Hepatocyte (in vitro differentiated cells): Measurements from ENCODE around the gene RTN3. TPM values are rescaled to one million over a fixed set of nuclear protein-coding genes. Genes with fewer than 3 reads are reported as not detected.

Experiments used
- DNase-seq: peaks from one replicate; pipeline ENCODE4 v3.0.0-alpha.2; 2016; ENCODE audit warnings: low spot score
- H2AFZ ChIP-seq: fragments of 200-600 bp; sonication (generic); 2 replicates; pipeline ENCODE4 v1.6.0; 2016; ENCODE audit warnings: antibody characterized with exemption, mild to moderate bottlenecking
- H3K27ac ChIP-seq: fragments of 200-600 bp; sonication (generic); 2 replicates; pipeline ENCODE4 v1.5.1; 2016; ENCODE audit warnings: mild to moderate bottlenecking
- H3K27me3 ChIP-seq: fragments of 200-600 bp; sonication (generic); 2 replicates; pipeline ENCODE4 v1.6.1; 2016
- H3K36me3 ChIP-seq: fragments of 200-600 bp; sonication (generic); replicated peaks from 2 replicates; pipeline ENCODE4 v1.5.1; 2016; ENCODE audit warnings: low read depth; ENCODE audit not compliant: insufficient read depth
- H3K4me1 ChIP-seq: fragments of 200-600 bp; sonication (generic); 2 replicates; pipeline ENCODE4 v1.5.1; 2016; ENCODE audit warnings: mild to moderate bottlenecking, moderate library complexity; ENCODE audit not compliant: insufficient read depth
- H3K4me2 ChIP-seq: fragments of 200-600 bp; sonication (generic); 2 replicates; pipeline ENCODE4 v1.6.0; 2016
- H3K4me3 ChIP-seq: fragments of 200-600 bp; sonication (generic); 2 replicates; pipeline ENCODE4 v1.5.1; 2016; ENCODE audit warnings: mild to moderate bottlenecking
- H3K79me2 ChIP-seq: fragments of 200-600 bp; sonication (generic); 2 replicates; pipeline ENCODE4 v1.6.0; 2017; ENCODE audit warnings: mild to moderate bottlenecking
- H3K9me2 ChIP-seq: fragments of 200-600 bp; sonication (generic); replicated peaks from 2 replicates; pipeline ENCODE4 v1.6.0; 2017; ENCODE audit warnings: mild to moderate bottlenecking; ENCODE audit not compliant: insufficient read depth
- H3K9me3 ChIP-seq: fragments of 200-600 bp; sonication (generic); 2 replicates; pipeline ENCODE4 v1.5.1; 2016; ENCODE audit warnings: low read depth, mild to moderate bottlenecking
- H4K20me1 ChIP-seq: fragments of 200-600 bp; sonication (generic); 2 replicates; pipeline ENCODE4 v1.6.0; 2016; ENCODE audit warnings: mild to moderate bottlenecking; ENCODE audit not compliant: insufficient read depth, poor library complexity, severe bottlenecking
- EZH2 ChIP-seq: fragments of 200-600 bp; sonication (generic); IDR thresholded peaks from 2 replicates; pipeline ENCODE4 v1.6.1; 2016; ENCODE audit warnings: antibody characterized with exemption, mild to moderate bottlenecking, borderline replicate concordance
- EZH2phosphoT487 ChIP-seq: fragments of 200-600 bp; sonication (generic); IDR thresholded peaks from one replicate; pipeline ENCODE4 v1.6.1; 2018; ENCODE audit warnings: antibody characterized with exemption, mild to moderate bottlenecking, low read depth, moderate library complexity; ENCODE audit not compliant: unreplicated experiment, severe bottlenecking
- WGBS: methylation state at CpG from one replicate; pipeline ENCODE4 v1.1.6; 2016; ENCODE audit warnings: low lambda C conversion rate; ENCODE audit errors: missing lambda C conversion rate; 5-methylcytosine and 5-hydroxymethylcytosine counted together
- polyA plus RNA-seq: library from polyadenylated mRNA; unstranded; fragments of >200 nt; fragmentation: Nextera tagmentation; extraction: Ambion mirVana; gene quantifications from 2 replicates; pipeline ENCODE4 v1.2.1, GENCODE V29; 2016
- total RNA-seq: library from RNA; depleted of rRNA; stranded (reverse); fragments of >200 nt; gene quantifications from 2 replicates; pipeline ENCODE4 v1.2.3, GENCODE V29; 2014
- TF ChIP-seq, protein P1 (sequence below): fragments of 200-600 bp; sonication (generic); IDR thresholded peaks from 2 replicates; pipeline ENCODE4 v1.5.1; 2016; ENCODE audit warnings: antibody characterized with exemption, mild to moderate bottlenecking; ENCODE audit not compliant: poor library complexity

The RTN3 gene
- total and polyA plus RNA-seq, 2 experiments from 2014 or later: 84.0 to 89.9 TPM

DNA sequence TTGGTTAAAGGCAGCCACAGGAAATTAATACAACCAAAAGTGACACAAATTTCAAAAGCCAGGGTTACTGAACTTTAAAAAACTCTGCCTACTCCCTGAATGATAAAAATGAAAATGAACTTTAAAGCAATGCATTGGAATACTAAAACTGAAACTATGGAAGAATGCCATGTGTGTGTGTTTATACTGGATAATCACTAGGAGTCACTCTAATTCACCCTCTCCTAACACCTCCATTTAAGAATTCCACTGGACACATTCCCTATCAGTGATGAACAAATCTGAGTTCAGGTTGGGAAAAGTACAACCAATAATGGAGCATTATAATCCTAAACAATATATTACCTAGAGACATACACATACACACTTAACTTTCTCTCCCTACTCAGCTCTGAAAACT, 39.6 kb upstream of the RTN3 start:
- no peak overlapping the region for H3K4me2 ChIP-seq
- TF ChIP-seq, protein P1, sequence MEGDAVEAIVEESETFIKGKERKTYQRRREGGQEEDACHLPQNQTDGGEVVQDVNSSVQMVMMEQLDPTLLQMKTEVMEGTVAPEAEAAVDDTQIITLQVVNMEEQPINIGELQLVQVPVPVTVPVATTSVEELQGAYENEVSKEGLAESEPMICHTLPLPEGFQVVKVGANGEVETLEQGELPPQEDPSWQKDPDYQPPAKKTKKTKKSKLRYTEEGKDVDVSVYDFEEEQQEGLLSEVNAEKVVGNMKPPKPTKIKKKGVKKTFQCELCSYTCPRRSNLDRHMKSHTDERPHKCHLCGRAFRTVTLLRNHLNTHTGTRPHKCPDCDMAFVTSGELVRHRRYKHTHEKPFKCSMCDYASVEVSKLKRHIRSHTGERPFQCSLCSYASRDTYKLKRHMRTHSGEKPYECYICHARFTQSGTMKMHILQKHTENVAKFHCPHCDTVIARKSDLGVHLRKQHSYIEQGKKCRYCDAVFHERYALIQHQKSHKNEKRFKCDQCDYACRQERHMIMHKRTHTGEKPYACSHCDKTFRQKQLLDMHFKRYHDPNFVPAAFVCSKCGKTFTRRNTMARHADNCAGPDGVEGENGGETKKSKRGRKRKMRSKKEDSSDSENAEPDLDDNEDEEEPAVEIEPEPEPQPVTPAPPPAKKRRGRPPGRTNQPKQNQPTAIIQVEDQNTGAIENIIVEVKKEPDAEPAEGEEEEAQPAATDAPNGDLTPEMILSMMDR: no peak
- H3K36me3 ChIP-seq: no peaks in the 10 kb centered on the region

DNA sequence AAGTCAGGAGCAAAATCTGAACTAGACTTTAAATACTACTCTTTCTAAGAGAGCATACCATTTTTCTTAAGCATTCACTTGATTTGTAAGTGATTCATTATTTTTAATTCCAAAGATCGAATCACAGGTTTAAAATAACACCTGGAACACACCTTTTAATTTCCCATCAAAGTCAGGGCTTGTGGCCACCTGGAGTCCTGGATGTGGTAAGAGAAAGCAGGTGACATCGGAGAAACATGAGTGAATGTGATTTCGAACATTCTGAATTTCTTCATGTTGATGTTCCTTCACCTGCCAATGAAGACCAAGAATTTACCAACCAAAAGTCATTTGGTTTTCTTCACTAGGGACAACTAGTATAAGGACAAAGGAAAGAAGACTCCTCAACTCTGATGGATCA, 38.1 kb upstream of the RTN3 start:
- 97% methylated on average over 3 of the region's 3 CpGs for WGBS
- H3K9me2 ChIP-seq: no peaks in the 10 kb centered on the region
- no peak for DNase-seq
- H3K9me3 ChIP-seq: no peaks in the 10 kb centered on the region
- no peaks in the 10 kb centered on the region for H3K4me1 ChIP-seq
- TF ChIP-seq EZH2 (no peak), EZH2phosphoT487 (no peak)
- TF ChIP-seq, protein P1: no peak
- no peaks in the 10 kb centered on the region for H3K27me3 ChIP-seq
- H2AFZ ChIP-seq: no peak overlapping the region
- H3K79me2 ChIP-seq: no peaks in the 10 kb centered on the region
- no peaks in the 10 kb centered on the region for H3K36me3 ChIP-seq
- no peak overlapping the region for H3K27ac ChIP-seq
- no peak overlapping the region for H3K4me3 ChIP-seq
- no peaks in the 10 kb centered on the region for H4K20me1 ChIP-seq
- H3K4me2 ChIP-seq: no peak overlapping the region

More for the DNA sequence above, 39.6 kb upstream of the RTN3 start:
- Histone ChIP-seq H3K9me3 (no peaks in the 10 kb centered on the region), H2AFZ (no peak overlapping the region), H3K27me3 (no peaks in the 10 kb centered on the region), H3K9me2 (no peaks in the 10 kb centered on the region), H4K20me1 (no peaks in the 10 kb centered on the region), H3K79me2 (no peaks in the 10 kb centered on the region), H3K27ac (no peak overlapping the region), H3K4me1 (no peaks in the 10 kb centered on the region), H3K4me3 (no peak overlapping the region)
- no peak for DNase-seq

DNA sequence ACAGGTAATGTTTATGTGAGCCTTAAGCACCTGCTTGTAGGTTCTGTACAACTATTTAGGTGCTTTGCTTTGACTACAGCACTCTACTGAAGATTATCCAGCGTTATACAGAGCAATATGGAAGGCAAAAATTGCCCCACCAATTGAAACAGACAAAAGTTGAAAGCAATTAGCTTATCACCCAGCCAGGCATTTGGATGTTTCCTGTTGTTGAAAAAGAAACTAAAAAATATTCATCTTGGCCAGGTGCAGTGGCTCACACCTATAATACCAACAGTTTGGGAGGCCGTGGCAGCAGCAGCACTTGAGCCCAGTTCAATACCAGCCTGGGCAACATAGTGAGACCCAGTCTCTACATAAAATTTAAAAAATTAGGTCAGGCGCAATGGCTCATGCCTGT, 28.6 kb upstream of the RTN3 start:
- 96% methylated on average over 3 of the region's 3 CpGs for WGBS
- no peaks in the 10 kb centered on the region for H3K79me2 ChIP-seq

More for the DNA sequence above, 28.6 kb upstream of the RTN3 start:
- no peak overlapping the region for H3K4me3 ChIP-seq
- H3K27ac ChIP-seq: no peak overlapping the region
- H4K20me1 ChIP-seq: no peaks in the 10 kb centered on the region
- DNase-seq: no peak
- H3K9me3 ChIP-seq: no peaks in the 10 kb centered on the region
- H3K4me1 ChIP-seq: no peaks in the 10 kb centered on the region
- no peaks in the 10 kb centered on the region for H3K36me3 ChIP-seq
- no peaks in the 10 kb centered on the region for H3K27me3 ChIP-seq
- TF ChIP-seq EZH2 (no peak), EZH2phosphoT487 (no peak)
- TF ChIP-seq, protein P1: no peak
- H3K4me2 ChIP-seq: no peak overlapping the region
- no peaks in the 10 kb centered on the region for H3K9me2 ChIP-seq
- H2AFZ ChIP-seq: no peak overlapping the region
